Fibroblast of gingiva (primary cell): ENCODE measurements around the gene PACS1.
A peak's percentile ranks its signal among the peaks of the same experiment; 100 is the strongest.

Experiments
- DNase-seq: peaks from one replicate; pipeline ENCODE4 v3.0.0-alpha.2; 2011; ENCODE audit warnings: low read depth

Gene PACS1

GRCh38 chr11:66050581-66051231, 19.4 kb upstream of the PACS1 start:
- DNase-seq, result no peak

DNA sequence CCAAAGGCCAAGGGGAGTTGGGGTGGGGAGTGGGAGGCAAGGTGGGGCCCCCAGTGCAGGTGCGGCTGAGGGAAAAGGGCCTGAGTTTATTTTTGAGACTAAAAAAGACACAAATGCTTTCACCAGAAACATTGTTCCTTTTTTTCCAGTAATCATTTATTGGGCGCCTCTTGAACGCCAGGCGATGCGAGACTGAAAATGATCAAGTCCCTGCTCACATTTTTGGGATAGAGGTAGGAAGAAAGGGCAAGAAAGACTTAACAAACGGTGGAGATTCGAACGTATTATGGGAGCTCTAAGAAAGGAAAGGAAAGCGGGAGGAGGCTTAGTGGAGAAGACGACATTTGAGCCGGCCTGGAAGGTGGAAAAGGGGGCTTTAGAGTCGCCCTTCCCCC, 18.7 kb upstream of the PACS1 start:
- DNase-seq, result no peak

GRCh38 chr11:66051766-66052663, 18.1 kb upstream of the PACS1 start, which contains the start of gene SF3B2:
SF3B2 (plus strand) TSS chr11:66052364; CDS start chr11:66052385, 21 bp downstream.
- DNase-seq, result peak; percentile 98

DNA sequence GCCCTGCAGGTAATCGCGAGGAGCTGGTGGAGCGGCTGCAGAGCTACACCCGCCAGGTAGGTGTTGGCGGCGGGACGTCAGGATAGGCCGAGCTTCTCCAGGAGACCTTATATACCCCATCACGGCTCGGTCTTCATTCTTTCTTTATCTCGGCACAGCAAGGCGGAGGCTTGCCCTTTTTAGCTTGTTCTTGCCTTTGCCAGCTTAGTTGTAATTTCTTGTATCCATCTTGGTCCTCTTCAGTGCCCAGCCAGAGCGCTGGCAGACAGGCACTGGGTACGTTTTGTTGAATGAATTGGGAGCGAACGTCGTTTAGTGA, 17.4 kb upstream of the PACS1 start:
- DNase-seq, result no peak

GRCh38 chr11:66055021-66055420, 15.1 kb upstream of the PACS1 start:
- DNase-seq, result no peak

GRCh38 chr11:66056501-66056900, 13.6 kb upstream of the PACS1 start:
- no peak for DNase-seq

DNA sequence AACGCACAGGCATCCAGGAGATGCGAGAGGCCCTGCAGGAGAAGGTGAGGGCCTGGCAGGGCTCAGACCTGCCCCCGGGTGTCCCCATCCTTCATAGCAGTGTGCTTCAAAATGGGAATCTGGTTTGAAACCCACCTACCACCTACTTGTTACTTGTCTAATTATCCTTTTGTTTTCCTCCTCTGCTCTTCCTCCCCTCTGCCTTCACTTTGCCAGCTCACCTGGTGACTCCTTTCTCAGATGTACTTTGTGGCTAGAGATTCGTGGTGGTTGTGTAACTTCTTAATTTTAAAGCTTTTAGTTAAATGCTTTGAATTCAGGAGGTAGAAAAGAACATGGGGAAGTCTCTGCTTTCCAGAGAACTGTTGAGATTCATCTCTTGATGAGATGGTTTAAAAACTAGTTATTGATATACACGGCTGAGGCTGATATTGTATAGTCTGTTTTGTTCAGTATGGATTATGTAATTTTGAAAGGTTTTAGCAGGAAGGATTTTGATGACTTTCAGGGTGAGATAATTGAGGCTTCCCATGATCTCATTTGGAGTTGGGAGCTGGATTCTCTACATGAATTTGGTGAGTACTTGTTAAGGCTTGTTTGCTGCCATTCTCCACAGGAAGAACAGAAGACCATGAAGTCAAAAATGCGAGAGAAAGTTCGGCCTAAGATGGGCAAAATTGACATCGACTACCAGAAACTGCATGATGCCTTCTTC, 9.9 kb upstream of the PACS1 start:
- DNase-seq, result no peak

DNA sequence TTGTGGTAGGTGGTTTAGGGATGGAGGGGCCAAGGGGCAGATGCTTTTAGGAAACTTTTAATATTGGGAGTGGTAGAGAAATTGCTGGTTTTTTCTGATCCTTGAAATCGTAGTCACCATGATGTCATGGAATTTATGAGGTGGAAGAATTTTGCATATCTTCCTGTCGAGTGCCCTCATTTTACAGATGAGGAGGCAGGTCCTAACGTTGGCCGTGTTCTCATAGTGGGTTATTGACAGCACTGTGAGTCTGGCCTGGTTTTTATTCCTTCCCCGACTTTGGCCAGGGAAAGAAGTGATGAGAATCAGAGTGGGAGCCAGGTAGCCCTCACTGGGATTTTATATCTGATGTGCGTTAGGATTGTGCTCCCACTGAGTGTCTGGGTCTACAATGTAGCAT, 8.8 kb upstream of the PACS1 start:
- no peak for DNase-seq

- DNase-seq, result no peak
Observed at GRCh38 chr11:66062408-66062807, 7.7 kb upstream of the PACS1 start.

DNA sequence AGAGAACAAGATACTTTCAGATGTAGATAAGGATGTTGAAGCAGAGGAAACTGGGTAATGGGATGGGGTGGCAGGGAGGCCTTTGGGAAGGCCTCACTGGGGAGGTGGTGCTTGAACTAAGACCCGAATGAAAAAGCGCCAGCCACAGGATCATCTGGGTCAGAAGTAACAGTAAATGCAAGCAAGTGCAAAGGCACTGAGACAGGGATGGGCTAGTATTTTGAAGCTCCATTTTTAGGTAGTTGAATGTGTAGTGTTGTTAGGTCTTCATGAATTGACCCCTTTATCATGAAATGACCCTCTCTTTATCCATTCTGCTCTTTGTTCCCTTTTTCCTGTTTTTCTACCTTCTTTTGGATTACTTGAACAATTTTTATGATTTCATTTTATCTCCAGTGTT, 6.2 kb upstream of the PACS1 start:
- no peak for DNase-seq

- no peak for DNase-seq
Observed at GRCh38 chr11:66064571-66064970, 5.5 kb upstream of the PACS1 start.

DNA sequence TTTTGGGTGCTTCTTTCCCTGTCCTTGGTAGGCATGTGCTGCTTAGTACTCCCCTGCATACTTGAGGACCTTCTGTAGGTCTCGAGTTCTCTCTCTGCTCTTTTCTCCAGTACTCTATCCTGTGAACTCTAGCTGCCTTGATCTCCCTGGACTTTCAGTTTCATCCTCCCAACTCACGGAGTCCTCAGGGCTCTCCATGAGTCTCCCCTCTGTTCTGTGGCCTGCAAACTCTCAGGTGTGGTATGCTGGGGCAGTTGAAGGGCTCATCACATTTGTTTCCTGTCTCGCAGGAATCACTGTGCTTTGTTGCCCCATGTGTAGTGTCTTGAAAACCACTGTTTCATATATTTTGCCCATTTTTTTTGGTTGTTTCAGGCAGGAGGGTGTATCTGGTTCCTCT, 3.3 kb upstream of the PACS1 start:
- DNase-seq, result no peak

DNA sequence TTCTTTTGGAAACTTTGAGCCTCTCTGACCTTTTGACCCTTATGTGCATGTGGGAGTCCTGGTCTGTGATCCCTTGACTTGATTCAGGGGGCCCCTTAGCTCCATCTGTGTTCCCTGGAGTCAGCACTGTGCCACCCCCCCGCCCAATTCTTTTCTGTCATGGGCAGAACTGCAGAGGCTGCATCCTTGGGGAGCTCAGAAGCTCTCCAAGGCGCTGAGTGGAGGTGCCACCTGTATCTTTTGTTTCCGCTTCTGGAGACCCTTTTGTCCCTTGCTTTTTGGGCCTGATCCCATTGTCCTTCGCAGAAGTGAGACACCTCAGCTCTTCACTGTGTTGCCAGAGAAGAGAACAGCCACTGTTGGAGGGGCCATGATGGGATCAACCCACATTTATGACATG, 2.4 kb upstream of the PACS1 start:
- no peak for DNase-seq

DNA sequence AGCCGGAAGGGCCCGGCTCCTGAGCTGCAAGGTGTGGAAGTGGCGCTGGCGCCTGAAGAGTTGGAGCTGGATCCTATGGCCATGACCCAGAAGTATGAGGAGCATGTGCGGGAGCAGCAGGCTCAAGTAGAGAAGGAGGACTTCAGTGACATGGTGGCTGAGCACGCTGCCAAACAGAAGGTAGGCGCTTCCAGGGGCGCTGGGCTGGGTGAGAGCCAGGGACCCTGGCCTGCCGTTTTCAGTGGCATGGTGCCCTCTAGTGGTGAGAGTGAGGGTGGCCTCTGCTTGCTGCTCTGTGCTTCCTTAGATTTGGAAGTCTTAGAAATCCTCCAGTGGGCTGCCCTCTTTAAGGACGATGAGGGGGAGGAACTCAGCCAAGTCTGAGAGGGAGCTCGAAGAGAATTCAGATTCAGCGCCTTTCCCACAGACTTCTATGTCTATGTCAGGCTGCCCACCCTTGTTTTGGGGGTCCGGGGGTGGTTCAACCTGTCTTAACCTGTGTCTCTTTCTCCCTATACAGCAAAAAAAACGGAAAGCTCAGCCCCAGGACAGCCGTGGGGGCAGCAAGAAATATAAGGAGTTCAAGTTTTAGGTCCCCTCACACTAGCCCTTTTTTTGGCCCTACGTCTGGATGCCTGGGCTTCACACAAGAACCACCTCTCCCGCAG, 1.8 kb upstream of the PACS1 start:
- peak; percentile 51 for DNase-seq

DNA sequence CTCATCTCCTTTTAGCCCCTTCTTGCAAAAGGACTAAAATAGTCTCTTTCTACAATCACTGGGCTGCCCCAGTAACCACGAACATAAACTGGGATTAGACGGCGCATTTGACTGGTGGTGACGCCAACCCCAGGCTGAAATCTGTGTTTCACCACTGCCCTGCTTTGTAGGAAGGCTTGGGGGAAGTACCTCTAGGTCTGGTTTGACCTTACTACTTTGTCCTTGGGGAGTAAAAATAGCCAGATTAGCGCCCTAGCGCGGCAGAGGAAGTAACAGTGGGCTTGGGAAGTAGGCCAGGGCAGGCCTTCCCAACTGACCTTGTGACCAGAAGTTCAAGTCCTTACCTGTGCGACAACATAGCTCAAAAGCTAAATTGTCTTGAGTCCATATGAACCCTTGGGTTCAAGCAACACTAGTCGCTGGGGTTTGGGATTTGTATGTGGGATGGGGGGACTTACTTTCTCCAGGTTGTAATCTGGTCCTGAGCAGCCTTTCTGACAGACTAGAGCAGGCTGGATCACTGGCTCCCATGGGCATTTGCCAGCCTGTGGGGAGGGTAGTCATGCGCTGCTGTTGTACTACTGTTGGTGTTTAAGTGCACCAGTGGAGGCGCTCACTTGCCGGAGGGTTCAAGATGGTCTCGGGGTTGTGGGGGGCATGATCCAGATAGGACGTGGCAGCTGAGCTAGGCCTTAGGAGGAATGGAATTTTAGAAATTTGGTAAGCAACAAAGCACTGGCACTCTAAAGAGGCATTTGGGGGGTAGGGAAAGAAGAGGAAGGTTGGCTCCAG, 953 bp upstream of the PACS1 start:
- DNase-seq, result peak; percentile 80

DNA sequence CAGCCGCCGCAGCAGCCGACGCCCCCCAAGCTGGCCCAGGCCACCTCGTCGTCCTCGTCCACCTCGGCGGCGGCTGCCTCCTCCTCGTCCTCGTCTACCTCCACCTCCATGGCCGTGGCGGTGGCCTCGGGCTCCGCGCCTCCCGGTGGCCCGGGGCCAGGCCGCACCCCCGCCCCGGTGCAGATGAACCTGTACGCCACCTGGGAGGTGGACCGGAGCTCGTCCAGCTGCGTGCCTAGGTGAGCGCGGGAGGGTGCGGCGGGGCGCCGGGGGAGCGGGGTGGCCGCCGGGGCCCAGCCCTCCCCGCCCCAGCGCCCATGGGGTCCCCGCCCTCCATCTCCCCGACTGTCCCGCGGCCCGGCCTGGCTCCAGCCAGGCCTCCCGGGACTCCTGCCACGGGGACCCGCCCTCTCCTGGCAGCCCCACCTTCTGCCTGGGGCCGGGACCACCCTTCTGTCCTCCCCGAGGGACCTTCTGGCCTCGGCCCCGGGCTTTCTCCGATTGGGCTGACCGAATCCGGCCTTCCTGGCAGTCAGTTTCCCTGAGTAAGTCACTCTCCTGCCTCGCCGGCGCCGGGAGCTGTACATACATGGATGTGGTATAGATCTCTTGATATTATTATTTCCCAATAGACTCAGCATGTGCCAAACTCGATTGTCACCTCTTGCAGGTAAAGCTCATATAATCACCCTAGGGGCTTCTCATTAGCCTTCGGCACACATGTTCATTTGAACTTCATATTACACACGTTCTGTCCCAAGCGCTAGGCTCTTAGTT, 720 bp downstream of the PACS1 start:
- DNase-seq, result peak; percentile 34

- DNase-seq, result no peak
Observed at GRCh38 chr11:66071381-66071801, 1.3 kb downstream of the PACS1 start.

DNA sequence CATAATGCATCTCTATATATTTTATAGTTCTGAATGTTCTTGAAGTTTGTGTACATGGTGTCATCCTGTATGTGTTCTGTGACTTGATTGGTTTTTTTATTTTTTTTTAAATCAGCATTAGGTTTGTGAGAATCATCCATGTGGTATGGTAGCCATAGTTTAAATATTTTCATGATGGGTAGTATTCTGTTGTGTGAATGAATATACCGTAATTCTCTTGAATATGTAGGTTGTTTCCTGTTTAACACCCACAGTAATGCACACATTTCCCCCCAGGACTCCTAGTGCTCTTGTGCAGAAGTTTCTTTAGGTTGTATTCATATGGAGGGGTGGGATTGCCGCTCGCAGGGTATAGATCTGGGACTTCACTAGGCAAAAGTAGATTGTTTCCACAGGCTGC, 2.0 kb downstream of the PACS1 start:
- no peak for DNase-seq

DNA sequence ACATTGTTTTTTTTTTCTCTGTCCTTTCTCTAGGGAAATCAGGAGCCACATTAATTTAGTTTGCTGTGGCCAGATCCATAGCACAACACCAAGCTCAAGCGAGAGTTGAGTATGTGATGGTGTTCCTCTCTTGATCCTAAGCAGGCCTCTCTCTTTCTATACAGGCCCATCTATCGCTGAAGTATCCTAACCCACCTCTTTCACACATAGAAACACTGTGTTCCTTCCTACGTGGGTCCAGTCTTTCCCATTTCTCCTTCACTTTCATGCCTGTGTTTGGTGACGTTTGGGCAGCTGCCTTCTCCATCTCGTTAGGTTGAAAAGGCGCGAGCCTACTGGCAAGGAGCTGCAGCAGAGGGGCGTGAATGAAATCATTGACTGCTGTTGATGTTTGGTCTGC, 2.4 kb downstream of the PACS1 start:
- DNase-seq, result no peak

DNA sequence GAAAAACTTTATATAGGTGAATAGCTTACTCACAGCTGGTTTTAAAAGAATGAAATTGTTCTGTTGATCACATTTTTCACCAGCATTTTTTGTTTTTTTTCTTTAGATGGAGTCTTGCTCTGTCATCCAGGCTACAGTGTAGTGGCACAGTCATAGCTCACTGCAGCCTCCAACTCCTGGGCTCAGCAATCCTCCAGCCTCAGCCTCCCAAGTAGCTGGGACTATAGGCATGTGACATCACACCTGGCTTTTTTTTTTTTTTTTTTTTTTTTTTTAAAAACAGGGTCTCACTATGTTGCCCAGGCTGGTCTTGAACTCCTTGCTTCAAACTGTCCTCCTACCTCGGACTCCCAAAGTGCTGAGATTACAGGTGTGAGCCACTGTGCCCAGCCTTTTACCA, 3.6 kb downstream of the PACS1 start:
- DNase-seq, result no peak

GRCh38 chr11:66075273-66075672, 5.2 kb downstream of the PACS1 start:
- DNase-seq, result no peak
